Caki2 (cell line): Measurements from ENCODE around the gene FOXC2. TPM values are rescaled to one million over a fixed set of nuclear protein-coding genes. Genes with fewer than 3 reads are reported as not detected.

Experiments used
- DNase-seq: peaks from one replicate; pipeline ENCODE4 v3.0.0-alpha.2; 2015; ENCODE audit warnings: low read depth
- in situ Hi-C: cut with HindIII; loops from 2 replicates; pipeline ENCODE4 v1.10.0; 2016; ENCODE audit warnings: low sequenced_read_pairs, low pct_unique_long_range_greater_than_20kb, mixed read lengths
- total RNA-seq: library from RNA; depleted of rRNA; stranded (reverse); fragments of >200 nt; shearing (Covaris generic); gene quantifications from 2 replicates; pipeline ENCODE4 v1.2.3, GENCODE V29; 2014; ENCODE audit warnings: low replicate concordance

FOXC2 gene
- total RNA-seq, 1 experiment from 2014 or later = 6.0 TPM

DNA sequence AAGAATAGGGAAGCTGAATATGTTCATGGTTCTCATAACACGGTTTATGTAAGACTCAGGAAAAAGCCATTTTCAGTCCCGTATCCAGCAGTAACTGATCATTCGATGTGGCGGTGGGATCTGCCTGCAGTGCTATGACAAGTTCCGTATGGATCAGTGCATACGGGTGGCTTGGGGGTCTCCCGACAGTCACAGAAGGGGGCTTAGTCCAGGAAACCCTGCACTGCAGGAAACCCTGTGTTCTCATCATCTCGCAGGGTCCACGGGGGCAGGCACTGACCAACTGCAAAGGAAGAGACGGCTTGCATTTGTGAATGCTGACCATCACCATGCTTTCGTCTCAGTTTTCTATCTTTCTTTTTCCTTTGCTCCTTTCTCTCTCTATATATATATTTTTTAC lies 19.3 kb upstream of the FOXC2 start:
- no peak for DNase-seq
- in situ Hi-C loops = no loop called here

DNA sequence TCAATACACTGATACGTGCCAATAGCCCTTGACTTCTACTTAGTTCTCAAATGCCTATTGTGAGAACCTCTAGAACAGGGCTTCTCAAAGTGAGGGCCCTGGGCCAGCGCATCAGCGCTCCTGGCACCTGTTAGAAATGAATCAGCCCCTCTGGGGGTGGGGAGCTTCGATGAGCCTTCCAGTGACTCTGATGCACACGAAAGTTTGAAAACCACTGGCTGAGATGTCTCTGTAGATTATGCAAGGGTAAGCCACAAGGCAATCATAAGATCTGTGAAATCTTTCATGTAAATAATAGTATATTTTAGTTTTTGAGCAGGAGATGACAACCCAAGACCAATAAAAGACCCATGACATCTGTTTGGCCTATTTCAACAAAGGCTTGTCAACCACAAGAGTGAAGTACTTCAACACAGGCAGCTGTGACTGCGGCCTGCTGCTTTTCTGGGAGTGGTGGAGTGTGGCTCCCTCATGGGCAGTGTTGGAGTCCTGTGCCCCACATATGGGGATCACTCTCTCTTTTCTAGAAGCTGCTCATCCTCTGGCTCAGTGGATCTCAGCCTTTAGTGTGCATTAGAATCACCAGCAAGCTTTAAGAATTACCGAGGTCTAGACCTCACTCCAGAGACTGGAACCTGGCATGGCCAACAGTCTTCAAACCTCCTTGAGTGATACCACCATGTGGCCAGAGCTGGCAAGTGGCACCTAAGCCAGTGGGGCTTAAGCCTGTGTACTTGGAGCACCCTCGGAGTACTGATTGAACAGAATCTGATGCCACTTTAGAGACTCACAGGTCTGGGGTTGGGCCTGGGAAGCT lies 17.3 kb upstream of the FOXC2 start:
- in situ Hi-C loops = no loop called here

DNA sequence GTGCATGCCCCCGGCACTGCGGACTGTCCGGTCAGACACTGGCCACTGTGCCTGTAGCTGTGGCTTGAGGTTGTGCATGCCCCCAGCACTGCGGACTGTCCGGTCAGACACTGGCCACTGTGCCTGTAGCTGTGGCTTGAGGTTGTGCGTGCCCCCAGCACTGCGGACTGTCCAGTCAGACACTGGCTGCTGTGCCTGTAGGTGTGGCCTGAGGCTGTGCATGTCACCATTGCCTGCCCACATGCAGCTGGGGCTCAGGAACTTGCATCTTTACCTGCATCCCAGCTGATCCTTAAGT lies 16.8 kb upstream of the FOXC2 start:
- no peak for DNase-seq
- in situ Hi-C loops = no loop called here

More for the DNA sequence above, 17.3 kb upstream of the FOXC2 start:
- DNase-seq = no peak

DNA sequence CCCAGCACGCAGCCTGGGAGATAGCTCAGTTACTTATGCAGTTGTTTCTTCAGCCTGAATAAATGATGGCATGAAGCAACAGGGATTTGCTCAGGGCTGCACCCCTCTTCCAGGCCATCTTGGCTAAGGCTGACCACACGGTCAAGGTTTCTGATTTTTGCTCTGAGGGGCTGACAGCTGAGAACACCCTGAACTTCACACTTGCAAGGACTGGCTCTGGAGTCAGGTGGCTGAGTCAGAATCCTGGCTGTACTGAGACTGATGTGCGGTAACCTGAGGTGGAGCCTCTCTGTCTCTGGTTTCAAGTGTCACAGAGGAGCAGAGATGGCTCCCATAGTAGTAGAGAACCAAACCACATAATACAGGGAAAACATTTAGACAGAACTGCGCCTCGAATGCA lies 16.3 kb upstream of the FOXC2 start:
- in situ Hi-C loops = no loop called here
- no peak for DNase-seq

DNA sequence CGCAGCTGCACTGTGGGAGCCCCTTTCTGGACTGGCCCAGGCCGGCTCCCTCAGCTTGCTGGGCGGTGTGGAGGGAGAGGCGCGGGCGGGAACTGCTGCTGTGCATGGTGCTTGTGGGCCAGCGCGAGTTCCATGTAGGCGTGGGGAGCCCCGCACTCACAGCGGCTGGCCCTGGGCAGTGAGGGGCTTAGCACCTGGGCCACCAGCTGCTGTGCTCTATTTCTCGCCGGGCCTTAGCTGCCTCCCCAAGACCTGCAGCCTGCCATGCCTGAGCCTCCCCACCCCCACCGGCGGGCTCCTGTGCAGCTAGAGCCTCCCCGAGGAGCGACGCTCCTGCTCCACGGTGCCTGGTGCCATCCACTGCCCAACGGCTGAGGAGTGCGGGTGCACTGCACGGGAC lies 13.3 kb upstream of the FOXC2 start:
- DNase-seq = no peak
- in situ Hi-C loops = no loop called here

GRCh38 chr16:86554599-86554916 lies 12.1 kb upstream of the FOXC2 start:
- no peak for DNase-seq
- in situ Hi-C loops = no loop called here

GRCh38 chr16:86554917-86555703 lies 11.5 kb upstream of the FOXC2 start, which contains the start of gene MTHFSD:
Gene MTHFSD (minus strand): TSS chr16:86555235. CDS start chr16:86555184, 51 bp downstream.
- in situ Hi-C loops = no loop called here
- peak; percentile 82 for DNase-seq

DNA sequence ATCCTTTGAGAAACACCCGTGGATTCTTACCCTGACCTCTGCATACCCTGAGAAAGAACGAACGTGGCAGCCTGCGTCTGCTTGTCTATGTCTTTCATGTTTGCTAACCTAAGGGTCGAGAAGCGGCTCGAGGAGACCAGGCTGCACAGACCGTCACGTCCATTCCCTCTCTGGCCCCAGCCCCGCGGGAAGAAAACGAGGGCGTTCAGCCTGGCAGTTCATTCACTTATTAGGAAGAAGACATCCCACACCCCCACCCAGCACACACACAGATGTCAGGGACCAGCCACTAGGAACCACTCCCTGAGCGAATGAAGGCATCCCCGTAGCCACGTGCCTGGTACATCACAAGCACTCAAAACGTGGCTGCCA lies 10.9 kb upstream of the FOXC2 start:
- in situ Hi-C loops = no loop called here
- DNase-seq = no peak

- no peak for DNase-seq
- in situ Hi-C loops = no loop called here
Measured at GRCh38 chr16:86556576-86556975, 10.1 kb upstream of the FOXC2 start.

DNA sequence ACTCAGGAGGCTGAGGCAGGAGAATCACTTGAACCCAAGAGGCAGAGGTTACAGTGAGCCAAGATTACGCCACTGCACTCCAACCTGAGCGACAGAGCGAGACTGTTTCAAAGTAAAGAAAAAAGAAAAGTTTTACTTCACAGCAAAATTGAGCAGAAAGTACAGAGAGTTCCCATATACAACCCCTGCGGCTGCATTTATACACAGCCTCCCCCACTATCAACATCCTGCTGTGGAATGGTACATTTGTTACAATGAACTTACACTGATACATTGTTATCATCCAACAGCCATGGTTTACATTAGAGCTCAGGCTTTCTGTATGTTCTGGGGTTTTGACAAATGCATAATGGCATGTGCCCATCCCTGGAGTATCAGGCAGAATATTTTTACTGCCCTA lies 9.0 kb upstream of the FOXC2 start:
- DNase-seq = no peak
- in situ Hi-C loops = no loop called here

DNA sequence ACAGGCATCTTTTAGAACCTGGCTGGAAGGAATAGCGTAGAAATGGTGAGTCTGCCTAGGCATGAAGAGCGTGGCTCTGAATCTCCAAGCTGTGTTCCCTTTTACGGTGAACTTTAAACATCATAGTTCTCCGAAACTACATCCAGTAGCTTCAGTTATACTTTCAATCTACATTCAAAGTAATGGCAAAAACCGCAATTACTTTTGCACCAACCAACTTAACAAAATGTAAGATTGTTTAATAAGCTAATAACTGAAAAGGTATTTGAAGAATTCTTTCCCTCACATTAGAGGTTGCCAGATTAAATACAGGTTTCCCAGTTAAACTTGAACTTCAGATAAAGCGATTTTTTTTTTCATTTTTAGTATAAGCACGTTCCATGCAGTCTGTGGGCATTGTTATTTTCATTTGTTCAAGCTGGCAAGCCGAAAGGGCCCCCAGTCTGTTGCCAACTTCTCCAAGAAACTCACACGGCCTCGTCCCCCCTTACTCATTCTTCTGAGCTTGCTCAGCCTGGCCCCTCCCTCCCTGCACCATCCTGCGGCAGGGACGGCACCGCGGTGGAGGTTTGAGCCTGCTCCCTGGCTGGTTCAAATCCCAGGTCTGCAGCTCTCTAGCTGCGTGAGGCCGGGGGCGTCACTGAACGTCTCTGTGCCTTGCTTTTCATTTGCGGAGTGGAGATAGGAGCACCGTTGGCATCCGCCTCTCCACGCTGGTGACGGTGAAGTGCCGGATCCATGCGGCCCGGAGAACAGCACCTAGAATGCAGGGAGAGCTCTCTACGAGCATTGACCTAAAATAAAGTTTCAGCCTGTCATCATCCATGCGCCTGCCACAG lies 8.1 kb upstream of the FOXC2 start:
- in situ Hi-C loops = no loop called here

DNA sequence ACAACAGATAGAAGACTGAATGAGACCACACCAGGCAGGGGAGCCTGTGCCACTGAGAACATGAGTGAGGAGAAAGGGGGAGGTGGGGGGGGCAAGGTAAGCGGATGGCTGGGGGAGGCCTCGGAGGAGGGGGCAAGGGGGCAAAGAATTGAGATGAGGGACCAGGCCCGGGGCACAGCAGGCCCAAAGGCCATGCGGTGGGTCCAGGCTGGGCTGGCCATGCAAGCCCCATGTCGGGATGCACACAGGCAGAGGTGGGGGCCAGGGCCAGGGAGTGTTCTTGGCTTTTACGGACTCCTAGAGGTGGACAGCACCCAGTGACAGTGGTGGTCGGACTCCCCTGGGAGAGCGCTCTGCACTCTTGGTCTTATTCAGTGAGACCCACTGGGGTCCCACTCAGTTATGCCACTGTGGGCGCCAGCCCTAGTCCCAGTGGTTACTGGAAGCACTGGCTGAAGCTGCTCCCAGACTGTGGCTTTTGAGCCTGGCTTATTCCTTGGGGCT lies 6.8 kb upstream of the FOXC2 start:
- no peak for DNase-seq
- in situ Hi-C loops = no loop called here

More for the DNA sequence above, 8.1 kb upstream of the FOXC2 start:
- DNase-seq = no peak

DNA sequence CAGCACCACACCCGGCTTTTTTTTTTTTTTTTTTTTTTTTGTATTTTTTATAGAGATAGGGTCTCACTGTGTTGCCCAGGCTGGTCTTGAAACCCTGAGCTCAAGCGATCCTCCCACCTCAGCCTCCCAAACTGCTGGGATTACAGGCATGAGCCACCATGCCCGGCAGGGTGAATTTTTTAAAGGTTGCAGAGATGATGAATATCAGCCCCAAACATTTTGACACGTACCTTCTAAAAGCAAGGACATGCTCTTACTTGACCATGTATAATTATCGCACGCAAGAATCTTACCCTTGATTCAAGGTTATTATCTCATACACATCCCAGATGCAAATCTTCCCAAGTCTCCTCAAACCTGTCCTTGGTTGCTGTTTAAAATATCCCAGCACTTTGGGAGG lies 4.3 kb upstream of the FOXC2 start:
- in situ Hi-C loops = no loop called here
- DNase-seq = no peak

GRCh38 chr16:86563469-86564345 lies 2.9 kb upstream of the FOXC2 start:
- peak; percentile 82 for DNase-seq
- in situ Hi-C loops = no loop called here

DNA sequence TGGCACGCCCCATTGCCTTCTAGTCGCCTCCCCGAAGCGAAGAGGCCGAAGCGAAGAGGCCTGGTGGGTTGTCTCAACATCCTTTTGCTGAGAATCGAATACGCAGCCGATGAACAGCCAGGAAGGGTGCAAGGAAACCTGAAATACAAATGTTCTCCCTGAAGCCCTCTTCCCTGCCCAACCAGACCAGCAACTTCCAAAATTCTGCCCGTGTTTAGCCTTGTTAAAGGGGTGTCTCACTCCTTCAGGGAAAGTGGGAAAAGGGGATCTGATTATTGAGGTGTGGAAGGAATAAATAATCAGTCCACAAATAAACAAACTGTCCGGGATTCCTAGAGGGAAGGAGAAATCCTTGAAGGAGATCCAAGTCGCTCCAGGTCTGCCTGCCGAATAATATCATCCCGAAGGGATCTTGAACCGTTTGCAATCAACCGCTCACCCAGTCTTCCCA lies 1.4 kb upstream of the FOXC2 start:
- in situ Hi-C loops = no loop called here

DNA sequence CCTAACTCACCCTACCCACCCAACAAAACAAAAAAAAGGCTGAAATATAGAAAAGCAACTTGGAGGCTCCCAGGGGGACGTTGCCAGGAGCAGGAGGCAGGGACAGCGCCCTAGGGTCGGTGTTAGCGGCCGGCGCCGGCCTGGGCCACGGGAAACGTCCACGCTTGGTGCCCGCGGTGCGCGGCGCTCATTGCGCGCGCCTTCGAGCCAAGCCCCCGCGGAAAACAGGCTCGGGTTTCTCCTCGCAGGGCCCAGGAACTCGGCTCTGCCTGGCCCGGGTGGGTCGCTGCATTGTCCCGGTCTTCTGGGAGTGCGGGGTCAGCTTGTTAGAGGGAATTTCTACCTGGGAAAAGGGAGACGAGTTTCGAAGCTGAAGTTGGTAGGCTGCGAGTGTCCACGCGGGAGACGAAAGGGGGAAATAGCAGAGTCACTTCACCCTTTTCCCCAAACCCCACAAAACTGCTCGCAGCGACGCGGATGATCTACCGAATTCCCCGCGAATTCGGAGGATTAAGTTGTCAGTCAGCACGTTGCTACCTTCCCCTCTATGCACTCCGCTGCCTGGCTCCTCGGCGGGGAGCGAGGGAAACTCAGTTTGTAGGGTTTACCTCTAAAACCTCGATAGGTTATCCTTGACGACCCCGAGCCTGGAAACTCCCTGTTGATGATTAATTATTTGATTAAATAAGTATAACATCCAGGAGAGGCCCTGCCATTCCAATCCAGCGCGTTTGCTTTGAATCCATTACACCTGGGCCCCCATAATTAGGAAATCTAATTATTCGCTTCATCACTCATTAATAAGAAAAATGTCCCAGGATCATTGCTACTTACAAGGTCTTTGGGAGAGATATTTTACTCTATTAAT lies 751 bp upstream of the FOXC2 start:
- in situ Hi-C loops = no loop called here
- no peak for DNase-seq

More for the DNA sequence above, 1.4 kb upstream of the FOXC2 start:
- no peak for DNase-seq
